Measurements from ENCODE around the gene TARS1. TPM values are rescaled to one million over a fixed set of nuclear protein-coding genes. Genes with fewer than 3 reads are reported as not detected.

Gene TARS1
- total RNA-seq, 1 donor from 2014 or later = 117 TPM

DNA sequence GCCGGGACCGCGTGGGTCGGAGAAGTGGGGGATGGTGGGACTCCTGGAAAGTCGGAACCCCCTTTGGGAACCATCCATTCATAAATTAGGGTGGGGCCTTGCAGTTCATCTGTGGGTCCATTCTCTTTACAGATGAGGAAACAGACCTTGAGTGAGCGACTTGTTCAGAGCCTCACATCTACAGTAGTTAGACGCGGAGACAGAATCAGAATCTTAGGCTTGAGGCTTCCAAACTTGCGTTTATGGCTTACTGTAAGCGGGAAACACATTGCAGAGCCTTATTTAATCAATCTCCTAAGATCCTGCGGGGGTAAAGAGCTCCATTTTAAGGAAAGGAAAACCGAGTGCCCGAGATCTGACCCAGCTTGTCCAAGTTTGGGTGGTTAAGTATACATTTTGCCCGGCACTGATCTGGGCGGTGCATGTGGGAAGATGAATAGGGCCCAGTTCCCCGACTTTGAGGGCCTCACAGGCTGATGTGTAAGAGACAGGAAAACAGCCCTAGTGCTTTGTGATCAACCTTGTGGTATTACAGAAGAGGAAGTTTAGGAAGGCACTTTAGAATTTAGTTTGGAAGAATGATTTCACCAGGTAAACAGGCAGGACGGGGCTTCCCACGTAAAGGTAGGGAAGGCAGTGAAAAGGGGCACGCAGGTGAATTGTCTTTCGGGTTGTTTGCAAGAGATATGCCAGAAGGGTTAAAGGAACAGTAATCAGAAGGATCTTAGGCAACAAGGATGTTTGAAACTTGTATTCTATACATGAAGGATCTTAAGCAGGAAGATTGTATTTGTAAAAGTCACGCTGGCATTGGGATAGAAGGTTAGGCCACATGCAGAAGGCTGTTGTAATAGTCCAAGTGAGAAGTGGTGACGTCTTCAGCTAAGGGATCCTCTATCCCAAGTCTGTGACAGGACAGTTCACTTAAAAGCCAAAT, 744 bp downstream of the TARS1 start:
- no peak overlapping the region for H3K4me3 Mint-ChIP-seq
- H3K9me3 Mint-ChIP-seq = no peaks in the 10 kb centered on the region
- DNase-seq (ENCODE audit: low spot score in 2 of 2, unreplicated experiment in 2 of 2) = peak in 1 of 2 experiments; percentile 40
- peaks cover 12% of the 10 kb centered on the region for H3K36me3 Mint-ChIP-seq
- H3K4me1 Mint-ChIP-seq = peaks cover 25% of the 10 kb centered on the region
- no peaks in the 10 kb centered on the region for H3K27me3 Mint-ChIP-seq (ENCODE audit: low read depth)
- TF ChIP-seq, protein P1, sequence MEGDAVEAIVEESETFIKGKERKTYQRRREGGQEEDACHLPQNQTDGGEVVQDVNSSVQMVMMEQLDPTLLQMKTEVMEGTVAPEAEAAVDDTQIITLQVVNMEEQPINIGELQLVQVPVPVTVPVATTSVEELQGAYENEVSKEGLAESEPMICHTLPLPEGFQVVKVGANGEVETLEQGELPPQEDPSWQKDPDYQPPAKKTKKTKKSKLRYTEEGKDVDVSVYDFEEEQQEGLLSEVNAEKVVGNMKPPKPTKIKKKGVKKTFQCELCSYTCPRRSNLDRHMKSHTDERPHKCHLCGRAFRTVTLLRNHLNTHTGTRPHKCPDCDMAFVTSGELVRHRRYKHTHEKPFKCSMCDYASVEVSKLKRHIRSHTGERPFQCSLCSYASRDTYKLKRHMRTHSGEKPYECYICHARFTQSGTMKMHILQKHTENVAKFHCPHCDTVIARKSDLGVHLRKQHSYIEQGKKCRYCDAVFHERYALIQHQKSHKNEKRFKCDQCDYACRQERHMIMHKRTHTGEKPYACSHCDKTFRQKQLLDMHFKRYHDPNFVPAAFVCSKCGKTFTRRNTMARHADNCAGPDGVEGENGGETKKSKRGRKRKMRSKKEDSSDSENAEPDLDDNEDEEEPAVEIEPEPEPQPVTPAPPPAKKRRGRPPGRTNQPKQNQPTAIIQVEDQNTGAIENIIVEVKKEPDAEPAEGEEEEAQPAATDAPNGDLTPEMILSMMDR (IDR thresholded peaks at IDR 0.05; ENCODE audit: unreplicated experiment) = no peak
- no peak overlapping the region for H3K27ac Mint-ChIP-seq

DNA sequence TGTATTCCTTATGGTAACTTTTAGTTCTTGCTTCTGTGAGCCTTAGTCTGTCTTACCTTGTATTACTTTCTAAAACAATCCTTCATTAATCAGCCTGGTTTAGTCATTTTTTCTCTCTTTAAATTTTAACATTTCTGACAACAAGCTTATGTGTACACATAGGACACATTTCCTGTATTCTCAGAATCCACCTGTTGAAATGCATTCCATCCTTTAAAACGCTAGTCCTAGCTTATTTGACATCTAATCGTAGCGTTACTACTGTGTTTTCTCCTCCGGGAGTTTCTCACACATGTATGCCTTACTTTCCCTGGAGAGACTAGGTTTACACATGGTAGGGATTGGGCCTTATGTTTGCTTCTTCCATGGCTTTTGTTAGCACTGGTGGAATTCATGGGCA, 3.8 kb downstream of the TARS1 start:
- peak overlapping the region; percentile 36 for H3K27ac Mint-ChIP-seq

DNA sequence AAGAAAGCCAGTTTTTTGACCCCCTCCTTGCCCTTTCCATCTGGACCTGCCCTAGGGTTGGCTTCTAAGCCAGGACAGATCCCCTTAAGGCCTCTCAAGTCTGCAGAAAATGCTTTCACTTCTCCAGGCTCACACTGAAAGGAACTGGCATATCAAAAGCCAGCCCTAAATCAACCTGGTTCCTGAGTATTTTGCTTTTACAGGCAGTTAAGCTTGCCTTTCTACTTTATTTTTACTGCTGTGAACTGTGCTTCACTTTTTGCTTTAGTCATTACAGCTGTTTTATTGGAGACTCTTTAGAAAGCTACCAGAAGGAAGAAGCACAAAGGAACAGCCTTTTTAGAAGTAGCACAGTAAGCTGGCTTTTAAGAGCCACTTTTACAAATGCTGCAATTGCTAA, 5.0 kb downstream of the TARS1 start:
- no peaks in the 10 kb centered on the region for H3K9me3 Mint-ChIP-seq
- DNase-seq (ENCODE audit: low spot score in 2 of 2, unreplicated experiment in 2 of 2) = no peak
- H3K4me1 Mint-ChIP-seq = peaks cover 22% of the 10 kb centered on the region
- peak overlapping the region; percentile 25 for H3K27ac Mint-ChIP-seq
- H3K4me3 Mint-ChIP-seq = no peak overlapping the region
- TF ChIP-seq, protein P1 (IDR thresholded peaks at IDR 0.05; ENCODE audit: unreplicated experiment) = no peak
- peaks cover 29% of the 10 kb centered on the region for H3K36me3 Mint-ChIP-seq
- no peaks in the 10 kb centered on the region for H3K27me3 Mint-ChIP-seq (ENCODE audit: low read depth)

More for the DNA sequence above, 3.8 kb downstream of the TARS1 start:
- DNase-seq (ENCODE audit: low spot score in 2 of 2, unreplicated experiment in 2 of 2) = no peak
- Mint-ChIP-seq H3K36me3 (peaks cover 24% of the 10 kb centered on the region), H3K9me3 (no peaks in the 10 kb centered on the region), H3K4me3 (no peak overlapping the region), H3K27me3 (ENCODE audit: low read depth) (no peaks in the 10 kb centered on the region), H3K4me1 (peaks cover 22% of the 10 kb centered on the region)
- TF ChIP-seq, protein P1 (IDR thresholded peaks at IDR 0.05; ENCODE audit: unreplicated experiment) = no peak

DNA sequence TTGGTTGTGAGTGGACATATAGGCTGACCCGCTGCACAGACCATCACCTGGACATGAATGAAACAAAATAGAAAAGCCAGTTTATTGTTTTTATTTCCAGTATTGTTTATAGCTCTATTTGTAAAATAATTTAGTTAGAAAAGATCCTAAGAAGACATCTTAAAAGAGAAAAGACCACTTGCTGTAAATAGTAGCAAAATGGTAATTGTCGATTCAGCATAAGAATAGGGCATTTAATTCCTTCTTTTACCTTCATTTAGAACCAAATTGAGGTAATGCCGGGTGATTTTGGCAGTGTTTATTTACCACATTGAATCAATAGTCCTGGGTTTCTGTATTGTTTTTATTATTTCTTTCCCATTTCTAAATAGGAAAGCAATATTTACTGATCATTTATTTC, 7.4 kb downstream of the TARS1 start:
- Mint-ChIP-seq H3K27ac (peak overlapping the region; percentile 9), H3K9me3 (no peaks in the 10 kb centered on the region), H3K36me3 (peaks cover 40% of the 10 kb centered on the region), H3K4me3 (no peak overlapping the region), H3K27me3 (ENCODE audit: low read depth) (no peaks in the 10 kb centered on the region), H3K4me1 (peaks cover 15% of the 10 kb centered on the region)
- DNase-seq (ENCODE audit: low spot score in 2 of 2, unreplicated experiment in 2 of 2) = no peak
- TF ChIP-seq, protein P1 (IDR thresholded peaks at IDR 0.05; ENCODE audit: unreplicated experiment) = no peak

DNA sequence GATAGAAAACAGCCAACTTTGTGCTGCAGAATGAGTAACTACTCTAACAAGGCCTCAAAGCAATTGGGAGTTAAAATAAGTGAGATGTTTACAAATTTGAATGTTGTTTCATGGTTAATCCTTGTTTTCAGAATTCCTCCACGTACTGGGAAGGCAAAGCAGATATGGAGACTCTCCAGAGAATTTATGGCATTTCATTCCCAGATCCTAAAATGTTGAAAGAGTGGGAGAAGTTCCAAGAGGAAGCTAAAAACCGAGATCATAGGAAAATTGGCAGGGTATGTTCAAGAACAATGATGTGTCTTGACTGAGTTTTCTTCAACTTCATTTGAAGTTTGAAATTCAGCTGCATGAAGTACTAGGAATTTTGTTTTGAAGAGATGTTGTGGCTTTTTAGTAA, 16.4 kb downstream of the TARS1 start:
- no peak overlapping the region for H3K4me3 Mint-ChIP-seq
- no peaks in the 10 kb centered on the region for H3K27me3 Mint-ChIP-seq (ENCODE audit: low read depth)
- H3K4me1 Mint-ChIP-seq = peaks cover 26% of the 10 kb centered on the region
- TF ChIP-seq, protein P1 (IDR thresholded peaks at IDR 0.05; ENCODE audit: unreplicated experiment) = no peak
- H3K9me3 Mint-ChIP-seq = no peaks in the 10 kb centered on the region
- peaks cover 60% of the 10 kb centered on the region for H3K36me3 Mint-ChIP-seq
- DNase-seq (ENCODE audit: low spot score in 2 of 2, unreplicated experiment in 2 of 2) = no peak
- H3K27ac Mint-ChIP-seq = peak overlapping the region; percentile 74
